WI38 (cell line): Measurements from ENCODE around the gene CHPF.
A peak's percentile ranks its signal among the peaks of the same experiment; 100 is the strongest.

Experiments
- H3K4me3 ChIP-seq: 2 replicates; pipeline ENCODE4 v1.5.1; 2011; ENCODE audit warnings: low read depth, mild to moderate bottlenecking, control low read depth, low read length
- TF ChIP-seq, protein P1 (sequence below): IDR thresholded peaks from 2 replicates; pipeline ENCODE4 v1.5.1; 2012; ENCODE audit warnings: low read depth, mild to moderate bottlenecking, control low read depth, low read length

CHPF gene, protein sequence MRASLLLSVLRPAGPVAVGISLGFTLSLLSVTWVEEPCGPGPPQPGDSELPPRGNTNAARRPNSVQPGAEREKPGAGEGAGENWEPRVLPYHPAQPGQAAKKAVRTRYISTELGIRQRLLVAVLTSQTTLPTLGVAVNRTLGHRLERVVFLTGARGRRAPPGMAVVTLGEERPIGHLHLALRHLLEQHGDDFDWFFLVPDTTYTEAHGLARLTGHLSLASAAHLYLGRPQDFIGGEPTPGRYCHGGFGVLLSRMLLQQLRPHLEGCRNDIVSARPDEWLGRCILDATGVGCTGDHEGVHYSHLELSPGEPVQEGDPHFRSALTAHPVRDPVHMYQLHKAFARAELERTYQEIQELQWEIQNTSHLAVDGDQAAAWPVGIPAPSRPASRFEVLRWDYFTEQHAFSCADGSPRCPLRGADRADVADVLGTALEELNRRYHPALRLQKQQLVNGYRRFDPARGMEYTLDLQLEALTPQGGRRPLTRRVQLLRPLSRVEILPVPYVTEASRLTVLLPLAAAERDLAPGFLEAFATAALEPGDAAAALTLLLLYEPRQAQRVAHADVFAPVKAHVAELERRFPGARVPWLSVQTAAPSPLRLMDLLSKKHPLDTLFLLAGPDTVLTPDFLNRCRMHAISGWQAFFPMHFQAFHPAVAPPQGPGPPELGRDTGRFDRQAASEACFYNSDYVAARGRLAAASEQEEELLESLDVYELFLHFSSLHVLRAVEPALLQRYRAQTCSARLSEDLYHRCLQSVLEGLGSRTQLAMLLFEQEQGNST

DNA sequence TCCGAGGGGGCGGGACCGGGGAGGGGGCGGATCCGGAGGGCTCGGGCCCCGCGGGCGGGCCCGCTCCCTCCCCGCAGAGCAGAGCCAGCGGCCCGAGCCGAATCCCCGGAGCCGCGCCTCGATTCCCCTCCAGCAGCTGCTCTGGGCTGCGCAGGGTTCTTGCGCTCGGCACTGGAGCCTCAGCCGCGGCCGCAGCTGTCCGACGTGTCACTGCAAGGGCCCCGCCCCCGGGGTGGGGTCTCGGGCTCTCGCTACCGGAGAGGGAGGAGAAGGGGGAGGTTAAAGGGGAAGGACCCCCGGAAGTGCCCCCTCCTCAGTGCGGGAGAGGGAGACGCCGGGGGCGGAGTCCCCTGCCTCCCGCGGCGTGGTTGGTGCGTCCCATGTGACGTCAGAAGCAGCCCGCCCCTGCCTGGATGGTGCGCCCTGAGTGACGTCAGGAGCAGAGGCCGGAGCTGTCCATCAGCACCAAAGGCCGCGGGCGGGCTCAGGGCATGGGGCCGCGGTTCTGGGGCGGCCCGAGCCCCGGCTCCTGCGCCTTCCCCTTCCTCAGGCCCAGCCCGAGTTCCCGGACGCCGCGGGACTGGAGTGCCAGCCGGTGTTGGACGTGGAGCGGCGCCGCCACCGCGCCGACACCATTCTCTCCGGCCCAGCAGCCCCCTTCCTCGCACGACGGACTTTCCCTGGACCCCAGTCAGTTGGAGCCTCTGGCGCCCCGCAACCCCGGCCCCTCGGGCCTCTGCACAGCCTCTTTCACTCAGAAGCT lies at the start of gene CHPF, which contains the start of gene TMEM198:
TSS of gene CHPF (minus strand) at position 214 of the 763 bp plus-strand sequence. CDS start 271 bp downstream, outside the sequence.
TSS of gene TMEM198 (plus strand) at position 433 of the 763 bp plus-strand sequence. CDS start 700 bp downstream, outside the sequence.
- TF ChIP-seq, protein P1, sequence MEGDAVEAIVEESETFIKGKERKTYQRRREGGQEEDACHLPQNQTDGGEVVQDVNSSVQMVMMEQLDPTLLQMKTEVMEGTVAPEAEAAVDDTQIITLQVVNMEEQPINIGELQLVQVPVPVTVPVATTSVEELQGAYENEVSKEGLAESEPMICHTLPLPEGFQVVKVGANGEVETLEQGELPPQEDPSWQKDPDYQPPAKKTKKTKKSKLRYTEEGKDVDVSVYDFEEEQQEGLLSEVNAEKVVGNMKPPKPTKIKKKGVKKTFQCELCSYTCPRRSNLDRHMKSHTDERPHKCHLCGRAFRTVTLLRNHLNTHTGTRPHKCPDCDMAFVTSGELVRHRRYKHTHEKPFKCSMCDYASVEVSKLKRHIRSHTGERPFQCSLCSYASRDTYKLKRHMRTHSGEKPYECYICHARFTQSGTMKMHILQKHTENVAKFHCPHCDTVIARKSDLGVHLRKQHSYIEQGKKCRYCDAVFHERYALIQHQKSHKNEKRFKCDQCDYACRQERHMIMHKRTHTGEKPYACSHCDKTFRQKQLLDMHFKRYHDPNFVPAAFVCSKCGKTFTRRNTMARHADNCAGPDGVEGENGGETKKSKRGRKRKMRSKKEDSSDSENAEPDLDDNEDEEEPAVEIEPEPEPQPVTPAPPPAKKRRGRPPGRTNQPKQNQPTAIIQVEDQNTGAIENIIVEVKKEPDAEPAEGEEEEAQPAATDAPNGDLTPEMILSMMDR, result no peak
- peak within 1 kb of the TSS; percentile 82 for H3K4me3 ChIP-seq

DNA sequence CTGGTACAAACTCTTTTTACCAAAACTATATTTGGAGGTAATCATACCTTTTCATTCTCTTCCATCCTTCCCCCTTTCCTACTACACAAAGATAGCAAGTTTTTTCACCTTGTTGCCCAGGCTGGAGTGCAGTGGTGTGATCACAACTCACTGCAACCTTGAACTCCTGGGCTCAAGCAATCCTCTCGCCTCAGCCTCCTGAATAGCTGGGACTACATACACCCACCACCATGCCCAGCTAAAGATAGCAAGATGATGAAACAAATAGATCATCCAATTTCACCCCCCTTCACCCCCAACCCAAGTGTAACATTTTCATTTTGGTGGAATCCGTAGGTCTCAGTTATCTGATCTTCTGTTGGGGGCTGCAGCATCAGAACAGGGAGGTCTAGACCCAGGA lies 49.5 kb upstream of the CHPF start:
- TF ChIP-seq, protein P1, result no peak
- no peak overlapping the region for H3K4me3 ChIP-seq

DNA sequence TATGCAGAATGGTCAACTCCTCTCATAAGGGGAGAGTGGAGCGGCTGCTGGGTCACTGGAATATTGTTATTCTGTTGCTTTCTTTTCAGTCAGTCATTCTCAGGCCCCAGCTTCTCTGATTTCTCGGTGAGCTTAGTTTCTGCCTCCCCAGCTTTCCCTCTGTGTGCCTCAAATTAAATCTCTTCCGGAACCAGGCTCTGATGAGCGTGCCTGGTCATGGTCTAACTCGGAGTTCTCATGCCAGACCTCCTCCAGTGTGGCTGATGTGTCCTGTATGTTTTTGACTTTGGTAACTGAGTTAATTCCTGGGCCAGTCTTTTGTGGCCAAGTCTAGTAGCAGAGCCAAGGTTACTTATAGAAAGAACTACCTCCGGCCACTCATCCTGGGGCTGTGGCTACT lies 49.1 kb upstream of the CHPF start:
- TF ChIP-seq, protein P1, result no peak
- no peak overlapping the region for H3K4me3 ChIP-seq

DNA sequence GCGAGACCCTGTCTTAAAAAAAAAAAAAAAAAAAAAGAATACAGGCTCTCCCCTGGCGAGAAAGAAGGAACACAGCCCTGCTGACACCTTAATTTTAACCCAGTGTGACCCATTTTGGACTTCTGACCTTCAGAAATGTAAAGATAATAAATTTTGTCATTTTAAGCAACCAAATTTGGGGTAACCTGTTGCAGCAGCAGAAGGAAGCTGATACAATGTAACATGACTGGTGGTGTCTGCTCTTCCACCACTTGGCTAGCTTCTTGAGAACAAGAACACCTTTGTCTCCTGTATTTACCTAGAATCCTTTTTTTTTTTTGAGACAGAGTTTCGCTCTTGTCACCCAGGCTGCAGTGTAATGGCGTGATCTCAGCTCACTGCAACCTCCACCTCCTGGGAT lies 47.5 kb upstream of the CHPF start:
- TF ChIP-seq, protein P1, result no peak
- H3K4me3 ChIP-seq, result no peak overlapping the region

DNA sequence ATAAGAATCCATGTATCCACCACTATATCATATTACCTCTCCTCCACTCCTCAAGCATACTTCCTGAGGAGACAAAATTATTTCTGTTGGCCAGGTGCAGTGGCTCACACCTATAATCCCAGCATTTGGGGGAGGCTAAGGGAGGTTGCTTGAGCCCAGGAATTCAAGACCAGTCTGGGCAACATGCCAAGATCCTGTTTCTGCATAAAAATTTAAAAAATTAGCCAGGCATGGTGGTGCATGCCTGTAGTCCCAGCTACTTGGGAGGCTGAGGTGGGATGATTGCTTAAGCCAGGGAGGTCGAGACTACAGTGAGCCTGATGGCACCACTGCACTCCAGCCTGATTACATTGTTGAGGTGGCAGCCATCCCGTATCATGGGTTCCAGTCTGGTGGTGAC lies 37.7 kb upstream of the CHPF start:
- TF ChIP-seq, protein P1, result no peak
- no peak overlapping the region for H3K4me3 ChIP-seq

DNA sequence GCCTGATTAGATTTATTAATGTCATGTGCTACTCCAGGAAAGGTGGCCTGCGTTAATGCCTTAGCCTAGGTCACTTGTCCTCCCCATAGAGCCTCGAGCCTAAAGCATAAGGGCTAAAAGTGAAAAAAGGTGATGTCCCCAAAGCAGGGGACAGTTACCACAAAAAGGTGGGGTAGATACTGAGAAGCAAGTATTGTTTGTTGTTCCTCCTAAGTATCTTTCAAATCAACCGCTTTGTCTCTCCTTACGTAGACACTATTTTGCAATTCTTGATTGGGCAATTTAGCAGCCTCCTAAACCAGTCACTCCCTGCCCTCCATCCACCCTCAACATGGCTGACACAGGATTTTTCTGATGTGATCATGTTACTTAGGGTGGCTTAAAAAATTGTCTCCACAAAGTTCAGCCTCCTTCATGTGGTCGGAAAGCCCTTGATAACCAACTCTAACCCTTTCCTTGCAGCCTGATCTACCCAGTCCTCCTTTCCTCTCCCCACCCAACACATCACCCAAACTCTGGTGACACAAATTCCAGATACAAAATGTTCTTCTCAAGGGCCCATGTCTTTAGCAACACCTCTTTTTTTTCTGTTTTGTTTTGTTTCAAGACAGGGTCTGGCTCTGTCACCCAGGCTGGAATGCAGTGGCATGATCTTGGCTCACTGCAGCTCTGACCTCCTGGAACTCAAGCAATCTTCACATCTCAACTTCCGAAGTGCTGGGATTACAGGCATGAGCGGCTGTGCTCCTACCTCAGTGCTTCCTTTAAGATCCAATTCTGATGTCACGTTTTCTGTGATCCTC lies 35.4 kb upstream of the CHPF start:
- TF ChIP-seq, protein P1, result no peak
- H3K4me3 ChIP-seq, result no peak overlapping the region
